Lung microvascular endothelial cell (primary cell): ENCODE measurements around the gene LCE1E. TPM values are rescaled to one million over a fixed set of nuclear protein-coding genes. Genes with fewer than 3 reads are reported as not detected.

Experiments
- DNase-seq, 2 donors: peaks; one replicate each; pipeline versions ENCODE4 v3.0.0 to v3.0.0-alpha.2; 2010; ENCODE audit warnings: low read depth in 2 of 2
- total RNA-seq: library from RNA; depleted of rRNA; stranded (reverse); fragments of >200 nt; gene quantifications from 2 replicates; pipeline ENCODE4 v1.2.1, GENCODE V29; 2014

Gene LCE1E, protein sequence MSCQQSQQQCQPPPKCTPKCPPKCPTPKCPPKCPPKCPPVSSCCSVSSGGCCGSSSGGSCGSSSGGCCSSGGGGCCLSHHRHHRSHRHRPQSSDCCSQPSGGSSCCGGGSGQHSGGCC
- not detected in 2 replicates for total RNA-seq

- DNase-seq = no peak
Observed at GRCh38 chr1:152786077-152786476, at the start of gene LCE1E. TSS of gene LCE1E (plus strand) at chr1:152786257. CDS start at chr1:152787300, 1,043 bp downstream.

- DNase-seq = no peak
Observed at GRCh38 chr1:152737997-152738396, 48.1 kb upstream of the LCE1E start.

GRCh38 chr1:152739841-152740240, 46.2 kb upstream of the LCE1E start:
- DNase-seq = no peak

- no peak for DNase-seq
Observed at GRCh38 chr1:152741656-152742055, 44.4 kb upstream of the LCE1E start.

- no peak for DNase-seq
Observed at GRCh38 chr1:152743371-152744145, 42.5 kb upstream of the LCE1E start.

GRCh38 chr1:152745289-152745704, 40.8 kb upstream of the LCE1E start:
- DNase-seq = peak; percentile 24 to 54

GRCh38 chr1:152745765-152746444, 40.2 kb upstream of the LCE1E start:
- no peak for DNase-seq

DNA sequence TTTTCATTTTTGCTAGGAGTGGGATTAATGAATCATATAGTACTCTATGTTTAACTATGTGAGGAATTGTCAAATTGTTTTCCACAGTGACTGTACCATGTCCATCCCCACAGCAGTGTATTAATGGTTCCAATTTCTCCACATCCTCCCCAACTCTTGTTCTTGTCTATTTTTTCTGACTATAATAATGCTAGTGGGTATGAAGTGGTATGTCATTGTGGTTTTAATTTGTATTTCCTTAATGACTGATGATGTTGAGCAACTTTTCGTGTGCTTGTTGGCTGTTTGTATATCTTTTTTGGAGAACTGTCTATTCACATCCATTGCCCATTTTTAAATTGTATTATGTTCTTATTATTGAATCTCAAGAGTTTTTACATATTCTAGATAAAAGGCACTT, 38.2 kb upstream of the LCE1E start:
- DNase-seq = no peak

DNA sequence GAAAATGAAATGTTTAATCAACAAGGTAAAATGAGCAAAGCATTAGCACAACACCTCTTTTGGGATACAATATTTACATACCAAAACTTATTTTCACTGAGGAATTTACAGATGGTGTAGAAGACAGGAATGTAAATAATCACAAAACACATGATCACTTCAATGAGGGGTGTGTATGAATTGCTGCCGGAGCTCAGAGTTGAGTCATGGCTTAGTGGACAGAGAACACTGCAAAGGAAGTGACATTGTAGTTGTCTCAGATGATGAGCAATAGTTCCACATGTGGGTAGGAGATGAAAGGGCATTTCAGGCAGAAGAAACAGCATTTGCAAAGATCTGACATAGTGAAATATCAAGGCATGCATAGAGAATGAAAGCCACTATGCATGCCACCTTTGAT, 33.8 kb upstream of the LCE1E start:
- DNase-seq = peak in 1 of 2 donors; percentile 84

DNA sequence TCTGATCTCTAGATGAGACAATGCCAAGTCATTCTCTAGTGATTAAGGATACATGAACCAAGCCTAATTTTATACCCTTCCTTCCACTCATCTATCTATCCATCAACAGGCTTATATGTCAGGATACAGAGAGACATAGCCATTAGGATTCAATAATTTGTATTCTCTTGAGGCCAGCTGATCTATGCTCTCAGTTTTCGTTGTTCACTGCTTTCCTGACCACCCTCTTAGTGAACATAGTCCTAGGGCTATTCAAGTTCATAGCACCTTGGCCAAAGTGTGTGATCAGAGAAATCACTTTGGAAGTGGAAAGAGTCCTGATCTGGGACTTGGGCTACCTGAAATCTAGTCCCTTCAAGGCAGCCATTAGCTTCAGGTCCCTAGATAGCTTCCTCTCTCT, 32.5 kb upstream of the LCE1E start:
- no peak for DNase-seq

DNA sequence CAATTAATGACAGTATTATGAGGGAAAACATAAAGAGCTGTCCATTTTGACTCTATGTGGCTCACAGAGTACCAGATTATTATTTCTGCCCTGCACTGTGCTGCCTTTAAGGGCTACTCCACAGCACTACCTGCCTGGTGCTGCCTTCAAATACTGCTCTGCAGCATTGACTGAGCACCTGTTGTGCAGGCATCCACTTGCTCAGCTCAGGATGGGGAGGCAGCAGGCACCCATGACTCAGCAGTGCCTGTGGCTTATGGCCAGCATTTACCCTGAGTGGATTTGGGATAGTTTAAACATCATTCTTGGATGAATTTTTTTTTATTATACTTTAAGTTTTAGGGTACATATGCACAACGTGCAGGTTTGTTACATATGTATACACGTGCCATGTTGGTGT, 29.2 kb upstream of the LCE1E start:
- no peak for DNase-seq

DNA sequence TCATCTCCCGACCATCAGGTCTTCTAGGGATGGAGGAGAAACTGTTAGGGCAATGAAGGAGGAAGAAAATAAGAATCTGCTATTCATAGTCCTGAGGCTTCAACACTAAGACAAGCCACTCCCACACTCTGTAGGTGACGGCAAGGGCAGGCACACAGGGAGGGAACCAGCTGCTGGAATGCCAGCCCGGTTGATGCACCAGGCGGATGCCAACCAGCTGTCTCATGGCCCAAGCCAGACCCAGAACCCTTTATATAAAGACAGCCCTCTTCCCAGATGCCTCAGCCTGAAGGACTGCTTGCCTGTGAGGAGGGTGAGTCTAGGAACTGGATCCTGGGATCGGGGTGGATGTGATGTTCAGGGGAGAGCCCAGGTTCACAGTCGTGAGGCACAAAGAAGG, 28.3 kb upstream of the LCE1E start, which contains the start of gene KPRP:
TSS of gene KPRP (plus strand) at position 279 of the 400 bp plus-strand sequence. CDS start 1,564 bp downstream, outside the sequence.
- no peak for DNase-seq

DNA sequence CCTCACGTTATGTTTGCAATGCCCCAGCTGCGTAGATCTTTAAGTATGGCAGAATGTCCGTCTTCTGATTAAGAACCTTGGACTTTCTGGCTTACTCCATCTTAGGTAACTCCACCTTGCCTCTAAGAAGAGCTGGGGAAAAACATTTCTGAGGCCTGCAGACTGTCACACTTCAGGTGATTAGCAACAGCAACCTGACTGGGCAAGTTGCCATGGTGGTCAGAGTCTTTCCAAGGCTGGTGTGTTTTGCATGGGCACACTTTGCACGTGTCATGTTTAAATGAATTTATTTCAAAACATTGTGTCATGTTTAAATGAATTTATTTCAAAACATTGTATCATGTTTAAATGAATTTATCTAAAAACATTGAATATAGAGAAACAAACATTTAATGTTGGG, 27.4 kb upstream of the LCE1E start:
- no peak for DNase-seq

GRCh38 chr1:152759453-152760173, 26.4 kb upstream of the LCE1E start:
- no peak for DNase-seq

- no peak for DNase-seq
Observed at GRCh38 chr1:152760551-152761190, 25.4 kb upstream of the LCE1E start.

GRCh38 chr1:152761609-152762213, 24.3 kb upstream of the LCE1E start:
- no peak for DNase-seq

- no peak for DNase-seq
Observed at GRCh38 chr1:152768847-152769533, 17.1 kb upstream of the LCE1E start.

DNA sequence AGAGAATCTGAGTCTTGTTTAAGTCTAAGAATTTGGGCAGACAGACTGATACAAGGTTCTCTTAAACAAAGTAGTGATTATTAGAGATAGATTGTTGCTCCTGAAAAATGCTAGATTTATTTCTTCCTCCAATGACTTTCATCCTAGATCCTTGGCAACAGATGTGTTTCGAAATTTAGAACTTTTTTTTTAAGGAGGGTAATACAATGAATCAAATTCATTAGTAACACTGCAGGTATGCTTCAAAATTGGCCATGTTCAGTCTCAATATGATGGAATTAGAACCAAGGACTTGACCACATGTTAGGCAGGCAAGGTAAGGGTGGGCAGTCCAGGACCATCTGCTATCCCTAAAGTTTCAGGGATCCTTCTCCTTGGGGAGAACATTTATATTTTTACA, 15.6 kb upstream of the LCE1E start:
- DNase-seq = no peak

DNA sequence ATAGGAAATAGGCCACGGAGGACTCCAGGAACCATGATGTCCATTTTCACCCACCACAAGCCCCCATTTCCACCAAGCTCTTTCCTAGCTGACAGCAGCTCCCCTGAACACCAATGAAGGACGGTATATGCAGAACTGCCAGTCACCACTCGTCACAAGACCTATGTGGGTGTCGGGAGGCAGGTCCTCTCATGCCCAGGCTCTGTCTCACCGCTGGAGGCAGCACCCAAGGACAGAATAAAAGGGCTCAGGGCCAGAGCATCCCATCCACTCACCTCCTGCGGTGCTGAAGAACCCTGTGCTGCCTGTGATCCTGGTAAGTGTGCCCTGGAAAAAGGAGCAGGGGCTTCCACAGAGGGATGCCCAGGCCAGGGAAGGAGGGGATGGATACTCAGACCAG, 11.2 kb upstream of the LCE1E start, which contains the start of gene LCE1F:
TSS of gene LCE1F (plus strand) at position 266 of the 400 bp plus-strand sequence. CDS start 1,232 bp downstream, outside the sequence.
- DNase-seq = no peak

DNA sequence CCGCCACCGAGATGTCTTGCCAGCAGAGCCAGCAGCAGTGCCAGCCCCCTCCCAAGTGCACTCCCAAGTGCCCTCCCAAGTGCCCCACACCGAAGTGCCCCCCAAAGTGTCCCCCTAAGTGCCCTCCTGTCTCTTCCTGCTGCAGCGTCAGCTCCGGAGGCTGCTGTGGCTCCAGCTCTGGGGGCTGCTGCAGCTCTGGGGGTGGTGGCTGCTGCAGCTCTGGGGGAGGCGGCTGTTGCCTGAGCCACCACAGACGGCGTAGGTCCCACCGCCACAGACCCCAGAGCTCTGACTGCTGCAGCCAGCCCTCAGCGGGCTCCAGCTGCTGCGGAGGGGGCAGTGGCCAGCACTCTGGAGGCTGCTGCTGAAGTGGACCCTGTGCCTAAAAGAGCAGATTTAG, 9.7 kb upstream of the LCE1E start:
- DNase-seq = no peak
